GM18909 (cell line): ENCODE data around the gene NOD2.

ENCODE experiments used
- ATAC-seq: cut with Tn5 transposase; IDR thresholded peaks from one replicate; pipeline ENCODE4 v1.9.1; 2021; ENCODE audit warnings: mild to moderate bottlenecking; ENCODE audit not compliant: unreplicated experiment, poor library complexity

NOD2 gene

DNA sequence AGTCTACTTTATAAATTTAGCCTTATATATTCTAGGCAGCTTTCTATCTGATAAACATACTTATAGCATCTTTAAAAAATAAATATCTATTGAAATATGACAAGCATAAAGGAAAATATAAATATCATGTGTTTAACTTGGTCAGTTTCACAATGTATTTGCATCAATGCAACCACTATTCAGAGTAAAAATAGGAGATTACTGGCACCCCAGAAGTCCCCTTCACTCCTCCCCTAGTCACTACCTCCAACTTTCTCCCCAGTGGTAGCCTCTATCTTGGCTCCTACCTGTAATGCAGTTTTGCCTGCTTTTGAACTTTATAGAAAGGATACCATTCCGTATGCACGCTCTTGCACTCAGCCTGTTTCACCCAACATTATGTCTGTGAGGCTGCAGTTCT is 3.2 kb upstream of the NOD2 start:
- no peak for ATAC-seq

GRCh38 chr16:50692644-50692998 is 785 bp upstream of the NOD2 start:
- no peak for ATAC-seq

DNA sequence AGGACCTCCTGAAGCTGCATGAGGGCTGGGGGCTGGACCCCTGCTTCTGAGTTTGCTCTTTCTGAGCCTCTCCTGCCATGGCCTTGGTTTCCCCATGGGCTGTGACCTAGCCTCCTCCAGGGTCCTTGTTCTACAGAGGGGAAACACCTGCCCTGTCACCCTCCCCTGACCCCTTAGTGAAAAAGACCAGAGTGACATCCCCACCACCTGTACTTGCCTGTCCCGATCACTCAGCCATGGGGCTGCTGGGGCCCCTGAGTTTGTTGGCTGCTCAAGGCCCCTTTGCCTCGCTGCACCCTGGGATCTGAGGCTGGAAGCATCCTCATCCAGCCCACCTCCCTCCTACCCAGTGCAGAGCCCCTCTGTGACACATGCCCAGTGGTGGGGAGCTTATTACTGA is 800 bp downstream of the NOD2 start:
- no peak for ATAC-seq

DNA sequence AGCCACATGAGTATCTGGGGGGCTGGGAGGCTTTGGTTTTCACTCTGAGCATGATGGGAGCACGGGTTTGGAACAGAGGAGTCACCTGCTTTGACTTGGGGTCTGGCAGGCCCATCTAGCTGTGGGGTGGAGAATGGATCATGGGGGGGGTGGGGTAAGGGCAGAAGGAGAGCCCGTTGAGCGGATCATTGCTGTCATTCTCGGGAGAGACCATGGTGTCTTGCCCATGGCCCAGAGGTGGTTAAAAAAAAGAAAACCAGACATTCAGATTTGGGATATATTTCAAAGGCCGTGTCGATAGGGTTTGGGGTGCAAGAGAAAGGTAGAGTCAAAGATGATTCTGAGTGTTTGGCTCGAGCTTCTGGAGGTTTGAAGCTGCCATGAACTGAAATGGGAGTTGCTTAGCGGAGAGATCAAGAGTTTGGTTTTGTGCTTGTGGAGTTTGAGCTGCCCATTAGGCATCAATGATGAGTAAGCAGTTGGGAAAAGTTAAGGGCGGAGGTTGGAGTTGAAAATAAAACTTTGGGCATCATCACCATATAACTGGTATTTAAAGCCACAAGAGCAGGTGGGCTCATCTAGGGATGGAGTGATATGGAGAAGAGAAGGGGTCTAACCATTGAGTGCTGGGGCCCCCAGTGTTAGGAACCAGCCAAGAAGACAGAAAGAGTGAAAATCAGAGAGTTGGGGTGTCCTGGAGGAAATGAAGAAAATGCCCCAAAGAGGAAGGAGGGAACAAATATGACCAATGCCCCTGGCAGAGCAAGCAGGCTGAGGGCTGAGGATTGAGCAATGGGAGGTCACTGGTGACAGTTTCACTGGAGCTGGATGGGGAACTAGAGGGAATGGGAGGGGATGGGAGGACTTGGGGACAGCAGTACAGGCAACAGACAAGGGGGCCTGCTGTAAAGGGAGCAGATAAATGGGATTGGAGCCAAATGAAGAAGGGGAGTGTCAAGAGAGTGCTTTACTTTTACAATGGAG is 1.9 kb downstream of the NOD2 start:
- no peak for ATAC-seq

DNA sequence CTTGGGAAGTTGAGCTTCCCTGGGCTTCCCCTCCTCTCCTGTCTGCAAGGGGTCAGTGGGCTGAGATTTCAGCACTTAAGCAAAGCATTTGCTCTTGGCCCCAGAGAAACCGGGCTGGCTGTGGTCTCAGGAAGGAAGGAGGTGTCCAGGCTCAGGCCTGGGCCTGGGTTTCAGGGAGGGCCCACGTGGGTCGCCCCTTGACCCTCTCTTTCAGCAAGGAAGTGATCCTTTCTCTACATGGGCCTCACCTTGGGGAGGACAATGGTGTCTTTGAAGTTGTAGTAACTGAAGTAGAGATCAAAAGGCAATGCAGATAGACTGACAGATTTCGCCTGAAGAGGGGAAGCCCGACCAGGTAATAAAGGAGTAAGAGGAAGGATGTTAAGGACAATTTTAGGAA is 2.7 kb downstream of the NOD2 start:
- peak; percentile 38 for ATAC-seq

GRCh38 chr16:50696575-50697420 is 3.4 kb downstream of the NOD2 start:
- ATAC-seq, result peak; percentile 68

DNA sequence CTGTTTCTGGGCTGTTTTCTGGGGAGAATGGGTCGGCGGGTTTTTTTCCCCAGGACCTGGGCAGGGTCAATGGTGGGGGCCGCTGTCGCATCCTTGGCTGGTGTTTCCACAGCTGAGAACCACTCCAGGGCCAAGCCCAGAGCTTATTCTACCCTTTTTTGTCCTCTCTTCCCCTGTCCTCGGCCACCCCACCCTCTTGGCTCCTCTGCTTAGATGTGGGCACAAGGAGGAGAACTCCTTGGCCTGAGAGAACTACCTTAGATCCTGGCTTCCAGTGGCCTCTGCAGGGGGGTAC is 4.0 kb downstream of the NOD2 start:
- no peak for ATAC-seq

- ATAC-seq, result peak; percentile 42
Measured at GRCh38 chr16:50697881-50698767, 4.7 kb downstream of the NOD2 start.

DNA sequence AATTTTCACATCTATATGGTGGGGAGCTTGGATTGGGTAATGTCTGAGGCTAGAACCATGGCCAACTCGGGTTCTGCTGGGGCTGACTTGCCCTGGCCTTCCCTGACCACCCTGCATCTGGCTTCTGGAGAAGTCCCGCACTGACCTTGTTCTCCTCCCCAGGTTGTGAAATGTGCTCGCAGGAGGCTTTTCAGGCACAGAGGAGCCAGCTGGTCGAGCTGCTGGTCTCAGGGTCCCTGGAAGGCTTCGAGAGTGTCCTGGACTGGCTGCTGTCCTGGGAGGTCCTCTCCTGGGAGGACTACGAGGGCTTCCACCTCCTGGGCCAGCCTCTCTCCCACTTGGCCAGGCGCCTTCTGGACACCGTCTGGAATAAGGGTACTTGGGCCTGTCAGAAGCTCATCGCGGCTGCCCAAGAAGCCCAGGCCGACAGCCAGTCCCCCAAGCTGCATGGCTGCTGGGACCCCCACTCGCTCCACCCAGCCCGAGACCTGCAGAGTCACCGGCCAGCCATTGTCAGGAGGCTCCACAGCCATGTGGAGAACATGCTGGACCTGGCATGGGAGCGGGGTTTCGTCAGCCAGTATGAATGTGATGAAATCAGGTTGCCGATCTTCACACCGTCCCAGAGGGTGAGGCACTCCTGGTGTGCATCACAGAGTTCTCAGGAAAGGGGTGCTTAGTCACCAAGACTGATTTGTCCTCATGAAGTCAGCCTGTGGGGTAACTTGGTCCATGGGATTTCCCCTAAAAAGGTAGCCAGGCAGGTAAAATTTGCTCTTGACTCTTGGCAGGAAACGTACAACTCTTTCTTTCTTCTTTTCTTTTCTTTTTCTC is 6.1 kb downstream of the NOD2 start:
- no peak for ATAC-seq

DNA sequence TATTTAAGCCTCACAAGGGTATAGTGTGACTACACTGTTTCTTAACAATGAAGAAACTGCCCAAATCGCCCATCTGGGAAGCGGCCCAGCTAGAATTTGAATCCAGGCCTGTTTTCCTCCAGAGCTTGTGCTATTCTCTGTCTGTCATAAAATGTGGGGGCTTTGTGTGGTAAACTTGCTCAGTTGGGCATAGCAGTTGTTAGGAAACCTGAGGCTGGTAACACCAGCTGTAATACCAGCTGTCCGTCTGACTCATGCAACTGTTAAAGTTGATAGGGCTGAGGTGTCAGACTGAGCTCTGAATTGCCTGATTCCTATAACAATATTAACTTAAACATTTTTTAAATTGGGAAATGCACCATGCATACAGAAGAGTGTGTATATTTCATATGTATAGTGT is 9.3 kb downstream of the NOD2 start:
- ATAC-seq, result no peak

DNA sequence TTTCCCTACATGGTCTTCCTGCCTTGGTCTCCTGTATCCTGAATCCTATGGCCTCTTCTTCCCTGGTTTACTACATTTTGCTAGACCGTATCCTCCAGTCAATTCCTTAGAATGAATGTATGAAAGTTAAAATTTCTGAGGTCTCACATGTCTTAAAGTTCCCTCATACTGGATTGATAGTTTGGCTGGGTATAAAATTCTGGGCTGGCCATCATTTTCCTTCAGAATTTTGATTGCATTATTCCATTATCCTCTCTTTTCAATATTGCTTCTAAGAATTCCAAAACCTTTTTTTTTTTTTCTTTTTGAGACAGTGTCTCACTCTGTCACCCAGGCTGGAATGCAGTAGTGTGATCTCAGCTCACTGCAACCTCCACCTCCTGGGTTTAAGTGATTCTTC is 10.8 kb downstream of the NOD2 start:
- no peak for ATAC-seq

GRCh38 chr16:50705436-50706110 is 12.2 kb downstream of the NOD2 start:
- no peak for ATAC-seq

DNA sequence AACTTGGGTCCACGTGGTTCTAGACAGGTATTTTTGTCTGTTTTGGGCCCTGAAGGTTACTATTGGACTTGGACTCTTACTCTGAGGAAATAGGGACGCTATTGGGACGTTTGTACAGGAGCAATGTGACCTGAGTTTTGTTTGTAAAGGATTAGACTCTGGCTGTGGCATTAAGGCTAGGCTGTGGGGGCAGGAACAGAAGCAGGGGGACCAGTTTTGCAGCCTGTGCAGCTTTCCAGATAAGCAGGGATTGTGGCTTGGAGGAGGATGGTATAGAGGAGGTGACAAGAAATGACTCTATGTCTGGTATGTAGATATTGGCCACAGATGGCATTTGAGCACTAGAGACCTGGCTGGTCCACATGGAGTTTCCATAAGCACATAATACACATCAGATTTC is 12.8 kb downstream of the NOD2 start:
- ATAC-seq, result no peak

DNA sequence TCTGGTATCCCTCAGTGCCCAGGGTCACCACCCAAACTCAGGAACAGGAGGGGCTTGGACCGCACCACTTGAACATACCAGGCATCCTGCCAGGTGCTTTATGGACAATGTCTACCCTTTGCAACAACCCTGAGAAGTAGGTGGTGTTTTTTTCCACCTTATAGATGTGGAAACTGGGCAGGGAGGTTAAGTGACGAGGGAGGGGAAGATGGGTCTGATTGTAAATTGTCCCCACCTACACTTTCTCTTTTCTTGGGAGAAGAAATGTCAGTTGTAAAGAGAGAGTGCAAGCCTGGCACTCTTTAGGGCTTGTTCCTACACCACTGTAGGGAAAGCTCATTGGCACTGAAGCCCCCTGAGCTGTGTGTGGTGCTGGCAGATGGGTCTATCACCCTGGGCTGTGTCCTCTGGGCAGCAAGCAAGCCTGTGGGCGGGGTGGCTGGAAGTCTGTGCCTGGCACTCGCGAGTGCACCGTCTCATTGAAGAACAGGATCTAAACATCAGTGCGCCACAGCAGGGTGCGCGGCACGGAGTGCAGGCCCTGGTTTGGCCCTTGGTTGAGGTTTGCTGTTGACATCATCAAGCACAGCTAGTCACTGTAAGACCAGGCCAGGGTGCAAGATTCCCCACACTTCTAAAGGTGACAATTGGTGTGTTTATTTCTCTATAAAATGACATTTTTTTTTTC is 15.1 kb downstream of the NOD2 start:
- no peak for ATAC-seq

DNA sequence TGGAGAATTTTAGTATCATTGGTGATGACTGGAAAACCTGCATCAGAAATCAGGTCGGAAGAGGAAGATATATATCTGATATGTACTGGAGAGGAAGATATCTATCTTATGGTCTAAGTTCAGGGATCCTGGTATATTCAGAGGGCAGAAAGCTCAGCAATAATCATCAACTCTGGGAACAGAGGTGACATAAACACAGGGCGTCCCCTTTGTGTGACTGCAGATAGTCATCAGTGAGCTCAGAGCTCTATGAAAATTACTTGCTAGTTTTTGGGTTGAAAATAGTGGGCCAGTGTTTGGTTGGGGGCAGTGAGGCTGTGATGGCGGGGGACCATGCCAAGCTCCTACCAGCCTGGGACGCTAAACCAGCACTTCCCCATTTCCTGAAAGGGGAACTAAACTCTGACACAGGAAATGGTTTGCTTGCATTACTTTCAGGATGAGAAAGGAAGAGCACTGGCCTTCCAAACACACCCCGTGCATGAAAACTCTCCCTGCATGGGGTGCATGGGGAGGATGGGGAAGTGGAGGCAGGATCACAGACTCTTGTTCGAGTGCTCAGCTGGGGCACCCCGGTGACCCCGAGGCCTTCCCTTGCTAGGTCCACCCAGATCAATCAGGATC is 15.8 kb downstream of the NOD2 start:
- no peak for ATAC-seq

GRCh38 chr16:50709980-50710379 is 16.6 kb downstream of the NOD2 start:
- ATAC-seq, result no peak

GRCh38 chr16:50711040-50711439 is 17.6 kb downstream of the NOD2 start:
- ATAC-seq, result no peak

- no peak for ATAC-seq
Measured at GRCh38 chr16:50711862-50712559, 18.6 kb downstream of the NOD2 start.
